Head of caudate nucleus (tissue), 42 donors: ENCODE results near the gene NR1D1.
"Not testable (repeated sequence)": the region's sequence is repeated elsewhere in the genome, so short reads cannot be mapped to it uniquely, and the experiment has no call there.

Experiments used
- DNase-seq, 42 donors: peaks; one replicate each; pipeline versions ENCODE4 v3.0.0 to v3.0.0-alpha.2; 2020 to 2021; ENCODE audit warnings: mixed read lengths in 7 of 42
- intact Hi-C: fragments of 100-400 bp; cut with DNase I; formaldehyde crosslinking; loops from one replicate; pipeline ENCODE4 v1.15.0; 2022

The NR1D1 gene

DNA sequence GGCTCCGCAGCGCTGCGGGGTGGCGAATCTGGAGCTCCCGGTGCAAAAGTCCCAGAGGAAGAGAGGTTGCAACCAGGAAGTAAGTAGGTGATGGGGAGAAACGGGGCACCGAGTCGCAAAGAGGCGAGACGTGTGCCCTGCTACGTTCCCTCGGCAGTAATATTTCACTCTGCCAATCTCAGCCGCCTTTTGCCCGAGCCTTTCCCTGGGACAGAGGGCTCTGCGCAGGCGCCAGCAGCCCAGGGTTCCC lies at the start of gene NR1D1:
Gene NR1D1 (minus strand): TSS at position 171 of the 250 bp plus-strand sequence. CDS start 495 bp downstream, outside the sequence.
- DNase-seq: no peak
- intact Hi-C loops: no loop called here

- intact Hi-C loops: no loop called here
- no peak for DNase-seq
Observed at GRCh38 chr17:40148527-40148926, 48.1 kb upstream of the NR1D1 start.

- intact Hi-C loops: no loop called here
- no peak for DNase-seq
Observed at GRCh38 chr17:40145476-40145875, 45.1 kb upstream of the NR1D1 start.

GRCh38 chr17:40143166-40143565 lies 42.8 kb upstream of the NR1D1 start:
- DNase-seq: not testable (repeated sequence)

GRCh38 chr17:40139566-40140058 lies 39.2 kb upstream of the NR1D1 start:
- intact Hi-C loops: loop anchor here (1.0 kb wide), 1 partner anchor 18 kb away; the partner anchor contains the start of gene MSL1

More at GRCh38 chr17:40143166-40143565, 42.8 kb upstream of the NR1D1 start:
- intact Hi-C loops: not testable (repeated sequence)

GRCh38 chr17:40135817-40136216 lies 35.4 kb upstream of the NR1D1 start:
- no peak for DNase-seq
- intact Hi-C loops: no loop called here

More at GRCh38 chr17:40139566-40140058, 39.2 kb upstream of the NR1D1 start:
- DNase-seq: peak in 14 of 42 donors; percentile 6 to 46 (median 22)

GRCh38 chr17:40134184-40134583 lies 33.8 kb upstream of the NR1D1 start:
- intact Hi-C loops: no loop called here
- DNase-seq: no peak

DNA sequence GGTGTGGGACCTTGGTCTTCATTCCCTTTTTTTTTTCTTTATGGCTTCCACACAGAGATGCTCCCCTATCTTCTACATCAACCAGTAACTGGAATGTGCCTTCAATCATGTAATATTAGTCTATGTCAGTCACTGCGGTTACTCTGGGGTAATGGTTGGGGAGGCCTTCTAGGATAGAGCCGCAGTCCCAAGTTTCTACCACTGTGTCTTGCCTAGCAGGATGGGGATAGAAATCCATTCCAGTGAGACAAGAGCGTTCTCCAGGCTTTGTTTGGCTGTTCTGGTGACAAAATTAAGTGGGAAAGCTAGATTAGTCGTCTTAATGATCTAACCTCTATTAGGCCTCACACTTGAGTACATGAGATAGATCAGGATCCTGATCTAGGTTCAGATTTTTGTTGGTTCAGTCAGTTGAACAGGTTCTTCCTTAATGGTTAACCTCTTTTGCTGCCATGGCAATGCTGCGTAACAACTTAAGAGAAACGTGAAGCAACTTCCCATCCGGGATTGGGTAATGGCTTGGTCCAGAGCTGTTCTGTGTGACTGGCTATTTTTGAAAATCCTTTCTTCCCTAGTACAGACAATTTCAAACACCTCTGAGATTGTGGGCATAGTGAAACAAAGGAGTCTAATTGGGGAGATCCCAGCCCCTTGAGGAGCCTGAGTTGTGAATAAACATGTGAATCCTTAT lies 30.1 kb upstream of the NR1D1 start:
- DNase-seq: peak in 5 of 42 donors; percentile 22 to 46 (median 37)
- intact Hi-C loops: no loop called here

DNA sequence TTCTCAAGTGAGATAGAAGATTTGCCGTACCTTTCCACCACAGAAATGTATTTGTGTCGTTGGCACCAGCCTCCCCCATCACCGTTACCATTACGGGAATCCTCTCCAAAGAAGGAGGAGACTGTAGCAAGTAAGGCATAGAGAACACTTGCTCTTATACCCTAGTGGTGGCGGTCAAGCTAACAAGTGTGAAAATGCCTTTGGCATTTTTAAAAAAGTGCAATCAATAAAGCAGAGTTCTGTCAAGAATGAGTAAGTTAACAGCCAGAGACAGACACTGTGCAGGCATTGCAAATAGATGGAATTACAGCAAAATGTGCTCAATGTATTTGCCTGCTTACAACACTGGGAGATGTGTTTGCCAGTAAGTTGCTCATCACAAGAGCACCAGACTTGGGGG lies 29.1 kb upstream of the NR1D1 start:
- intact Hi-C loops: no loop called here
- DNase-seq: no peak

DNA sequence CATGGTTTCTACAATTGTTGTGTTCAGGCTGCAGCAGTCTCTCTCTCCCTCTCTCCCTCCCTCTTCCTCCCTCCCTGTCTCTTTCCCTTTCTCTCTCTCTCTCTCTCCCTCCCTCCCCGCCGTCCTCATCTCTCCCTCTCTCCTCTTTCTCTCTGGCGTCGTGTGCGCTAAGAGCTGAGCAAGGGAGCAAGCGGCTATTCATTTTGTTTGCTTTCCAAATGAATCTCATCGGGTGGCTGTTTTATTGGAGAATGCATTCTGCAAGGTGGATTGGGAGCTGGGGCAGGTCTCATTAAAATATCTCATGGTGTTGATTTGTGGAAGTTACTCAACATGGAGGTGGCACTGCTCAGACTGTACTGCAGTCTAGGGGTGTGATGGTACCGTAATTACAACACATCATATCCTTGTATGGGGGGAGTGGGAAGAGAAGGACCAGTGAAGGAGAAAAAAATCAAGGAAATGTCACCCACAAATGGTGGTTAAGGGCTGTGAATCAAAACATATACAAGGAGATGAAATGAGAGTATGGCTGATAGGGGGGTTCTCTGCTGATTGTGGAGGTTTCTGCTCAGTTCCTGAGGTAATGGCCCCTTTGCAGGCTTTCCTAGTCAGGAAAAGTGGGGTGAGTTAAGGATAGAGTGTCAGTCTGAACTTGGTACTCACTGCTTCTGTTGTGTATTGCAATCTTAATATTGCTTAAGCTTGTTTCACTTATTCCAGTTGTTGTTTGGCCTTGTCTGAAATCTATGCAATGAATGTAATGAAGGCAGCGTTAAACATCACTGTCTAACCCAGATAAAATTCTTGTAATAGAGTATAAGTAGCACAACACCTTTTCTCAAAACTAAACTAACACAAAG lies 24.1 kb upstream of the NR1D1 start:
- DNase-seq: peak in 17 of 42 donors; percentile 20 to 65 (median 40)
- intact Hi-C loops: no loop called here

DNA sequence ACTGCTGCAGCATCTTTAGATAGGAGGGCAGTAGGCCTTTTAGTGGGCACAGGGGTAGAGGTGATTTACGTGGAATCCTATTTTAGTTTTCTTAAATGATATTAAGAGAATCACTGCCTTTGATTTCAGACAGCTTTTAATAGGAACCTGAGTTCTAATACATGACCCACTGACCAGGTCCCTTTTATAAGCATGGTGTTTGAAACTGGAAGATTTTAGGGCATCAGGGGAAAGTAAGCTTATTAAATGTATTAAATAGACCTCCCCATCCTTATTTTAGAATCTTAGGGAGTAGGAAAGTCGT lies 23.4 kb upstream of the NR1D1 start:
- DNase-seq: no peak
- intact Hi-C loops: no loop called here

DNA sequence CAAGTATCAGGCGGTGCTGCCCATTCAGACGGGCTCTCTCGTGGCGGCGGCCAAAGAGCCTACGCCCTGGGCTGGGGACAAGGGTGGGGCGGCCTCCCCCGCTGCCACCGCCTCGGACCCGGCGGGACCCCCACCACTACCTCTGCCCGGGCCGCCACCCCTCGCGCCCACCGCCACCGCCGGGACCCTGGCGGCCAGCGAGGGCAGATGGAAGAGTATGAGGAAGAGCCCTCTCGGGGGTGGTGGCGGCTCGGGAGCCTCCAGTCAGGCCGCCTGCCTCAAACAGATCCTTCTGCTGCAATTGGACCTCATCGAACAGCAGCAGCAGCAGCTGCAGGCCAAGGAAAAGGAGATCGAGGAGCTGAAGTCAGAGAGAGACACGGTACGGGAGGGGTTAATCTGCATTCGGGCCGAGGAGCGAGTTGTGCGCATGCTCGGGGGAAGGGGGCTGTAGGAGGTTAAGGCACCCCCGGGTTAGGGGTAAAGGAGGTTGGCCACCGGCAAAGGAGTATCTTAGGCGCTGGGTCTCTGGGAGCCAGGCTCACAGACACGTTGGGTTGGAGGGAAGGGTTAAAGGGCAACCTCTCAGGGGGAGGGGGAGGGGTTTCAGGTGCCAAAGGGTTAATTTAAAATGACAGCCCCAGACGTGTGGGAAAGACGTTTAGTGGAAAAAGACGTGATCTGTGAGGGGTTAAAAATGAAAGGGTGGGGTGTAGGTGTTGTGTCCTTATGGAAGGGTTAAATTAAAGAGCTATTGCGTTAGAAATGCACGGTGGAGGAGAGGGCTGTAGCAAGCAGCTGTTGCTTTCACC lies 22.8 kb upstream of the NR1D1 start:
- intact Hi-C loops: no loop called here
- DNase-seq: peak in 37 of 42 donors; percentile 36 to 81 (median 64)

GRCh38 chr17:40122136-40122998 lies 22.0 kb upstream of the NR1D1 start:
- peak in 36 of 42 donors; percentile 28 to 86 (median 65) for DNase-seq

DNA sequence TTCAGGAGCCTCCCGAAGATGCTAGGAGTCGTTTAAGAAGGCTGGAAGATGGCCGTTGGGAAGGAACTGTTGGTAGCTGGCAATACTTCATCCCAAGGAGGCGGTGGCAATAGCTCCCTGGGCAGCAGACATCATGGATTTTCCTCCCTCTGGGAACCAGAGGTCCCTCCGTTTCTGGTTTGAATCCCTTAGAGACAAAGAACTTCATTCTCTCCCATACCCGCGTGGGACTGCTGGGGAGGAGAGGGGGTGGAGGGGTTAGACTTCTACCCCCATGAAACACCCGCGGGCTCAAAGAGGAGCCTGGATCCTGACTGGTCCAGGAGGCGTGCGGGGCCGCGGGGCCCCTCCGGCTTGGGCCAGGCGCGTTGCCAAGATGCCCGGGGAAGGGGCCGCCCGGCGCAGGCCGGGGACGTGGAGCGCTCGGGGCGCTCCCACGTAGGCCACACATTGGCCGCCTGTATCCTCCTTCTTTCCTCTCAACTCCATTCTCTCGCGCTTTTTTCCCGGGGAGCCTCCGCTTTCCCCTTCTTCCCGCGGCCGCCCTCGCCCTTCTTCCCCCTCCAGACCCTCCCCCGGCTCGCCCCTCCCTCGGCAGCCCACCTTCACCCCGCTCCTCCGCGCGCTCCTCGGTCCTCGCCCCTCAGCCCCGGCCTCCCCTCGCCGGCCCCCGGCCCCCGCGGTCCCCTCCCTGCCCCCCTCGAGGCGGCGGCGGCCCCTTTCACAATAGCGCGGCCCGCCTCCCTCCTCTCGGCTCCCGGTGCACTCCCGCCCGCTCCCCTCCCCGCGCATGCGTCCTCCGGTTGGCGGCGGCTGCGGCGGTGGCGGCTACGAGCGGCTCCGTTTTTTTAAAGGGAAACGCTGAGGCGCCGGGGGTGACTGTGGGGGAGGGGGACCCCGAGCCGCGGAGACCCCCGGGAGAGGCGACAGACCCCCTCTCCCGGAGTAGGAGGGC lies 21.1 kb upstream of the NR1D1 start, which contains the start of gene MSL1:
Gene MSL1 (plus strand): TSS at position 791 of the 955 bp plus-strand sequence. CDS start 642 bp downstream, outside the sequence.
- peak; percentile 66 to 96 (median 92) for DNase-seq
- intact Hi-C loops: loop anchor here (1.0 kb wide), 1 partner anchor 19 kb away; the partner anchor contains the start of gene CASC3

More at GRCh38 chr17:40122136-40122998, 22.0 kb upstream of the NR1D1 start:
- intact Hi-C loops: no loop called here

- DNase-seq: peak in 1 of 42 donors; percentile 7
- intact Hi-C loops: no loop called here
Observed at GRCh38 chr17:40115101-40115436, 14.7 kb upstream of the NR1D1 start.

GRCh38 chr17:40113907-40114245 lies 13.5 kb upstream of the NR1D1 start:
- no peak for DNase-seq
- intact Hi-C loops: loop anchor here (2.0 kb wide), 1 partner anchor 55 kb away; no protein-coding TSS in a partner anchor
